HL-60 (cell line): Measurements from ENCODE around the gene ESPL1.
A peak's percentile ranks its signal among the peaks of the same experiment; 100 is the strongest.

ENCODE experiments used
- GABPA ChIP-seq: IDR thresholded peaks from 2 replicates; pipeline ENCODE4 v1.6.1; 2012; ENCODE audit warnings: low read depth
- POLR2AphosphoS5 ChIP-seq: IDR thresholded peaks from 2 replicates; pipeline ENCODE4 v1.6.1; 2012; ENCODE audit warnings: low read depth
- REST ChIP-seq: IDR thresholded peaks from 2 replicates; pipeline ENCODE4 v1.6.1; 2012; ENCODE audit warnings: low read depth; ENCODE audit not compliant: insufficient replicate concordance
- TF ChIP-seq, protein P1 (sequence below): IDR thresholded peaks from one replicate; pipeline ENCODE4 v1.5.1; 2011; ENCODE audit warnings: low read length, control low read depth, inconsistent platforms; ENCODE audit not compliant: insufficient read depth

DNA sequence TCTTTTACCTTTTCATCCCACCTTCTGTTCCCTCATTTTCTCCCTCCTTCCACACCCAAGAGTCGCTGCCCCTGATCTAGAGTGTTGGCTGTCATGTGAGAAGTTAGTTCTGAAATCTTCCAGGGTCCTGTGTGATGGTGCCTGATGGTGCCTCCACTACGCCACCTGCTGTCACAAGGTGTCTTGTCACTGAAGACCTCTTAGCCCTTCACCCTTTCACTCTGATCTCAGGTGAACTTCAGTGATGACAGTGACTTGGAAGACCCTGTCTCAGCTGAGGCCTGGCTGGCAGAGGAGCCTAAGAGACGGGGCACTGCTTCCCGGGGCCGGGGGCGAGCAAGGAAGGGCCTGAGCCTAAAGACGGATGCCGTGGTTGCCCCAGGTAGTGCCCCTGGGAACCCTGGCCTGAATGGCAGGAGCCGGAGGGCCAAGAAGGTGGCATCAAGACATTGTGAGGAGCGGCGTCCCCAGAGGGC, 19.7 kb downstream of the ESPL1 start:
- TF ChIP-seq REST = no peak
- no peak for TF ChIP-seq POLR2AphosphoS5
- TF ChIP-seq, protein P1, sequence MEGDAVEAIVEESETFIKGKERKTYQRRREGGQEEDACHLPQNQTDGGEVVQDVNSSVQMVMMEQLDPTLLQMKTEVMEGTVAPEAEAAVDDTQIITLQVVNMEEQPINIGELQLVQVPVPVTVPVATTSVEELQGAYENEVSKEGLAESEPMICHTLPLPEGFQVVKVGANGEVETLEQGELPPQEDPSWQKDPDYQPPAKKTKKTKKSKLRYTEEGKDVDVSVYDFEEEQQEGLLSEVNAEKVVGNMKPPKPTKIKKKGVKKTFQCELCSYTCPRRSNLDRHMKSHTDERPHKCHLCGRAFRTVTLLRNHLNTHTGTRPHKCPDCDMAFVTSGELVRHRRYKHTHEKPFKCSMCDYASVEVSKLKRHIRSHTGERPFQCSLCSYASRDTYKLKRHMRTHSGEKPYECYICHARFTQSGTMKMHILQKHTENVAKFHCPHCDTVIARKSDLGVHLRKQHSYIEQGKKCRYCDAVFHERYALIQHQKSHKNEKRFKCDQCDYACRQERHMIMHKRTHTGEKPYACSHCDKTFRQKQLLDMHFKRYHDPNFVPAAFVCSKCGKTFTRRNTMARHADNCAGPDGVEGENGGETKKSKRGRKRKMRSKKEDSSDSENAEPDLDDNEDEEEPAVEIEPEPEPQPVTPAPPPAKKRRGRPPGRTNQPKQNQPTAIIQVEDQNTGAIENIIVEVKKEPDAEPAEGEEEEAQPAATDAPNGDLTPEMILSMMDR = peak; percentile 58
- no peak for TF ChIP-seq GABPA
